Activated naive CD8-positive, alpha-beta T cell treated with anti-CD3 and anti-CD28 coated beads, Interleukin-2, amount 50 U/mL, for 24 hours (primary cell): ENCODE measurements around the gene PIR.

ENCODE experiments used
- ATAC-seq: fragments of 150-1000 bp; cut with Tn5 transposase; one replicate; pipeline ENCODE4 v1.10.0; 2021
- DNase-seq: peaks from one replicate; pipeline ENCODE4 v3.0.0; 2021
- H3K27ac Mint-ChIP-seq: one replicate; pipeline ENCODE4 v1.8.0; 2021; ENCODE audit warnings: mild to moderate bottlenecking, mixed read lengths
- H3K27me3 Mint-ChIP-seq: one replicate; pipeline ENCODE4 v1.8.0; 2021; ENCODE audit warnings: mixed read lengths
- H3K36me3 Mint-ChIP-seq: one replicate; pipeline ENCODE4 v1.8.0; 2021; ENCODE audit warnings: low read depth, mixed read lengths
- H3K4me1 Mint-ChIP-seq: one replicate; pipeline ENCODE4 v1.8.0; 2021; ENCODE audit warnings: mixed read lengths
- H3K4me3 Mint-ChIP-seq: one replicate; pipeline ENCODE4 v1.8.0; 2021; ENCODE audit warnings: mild to moderate bottlenecking, moderate library complexity, mixed read lengths
- H3K9me3 Mint-ChIP-seq: one replicate; pipeline ENCODE4 v1.8.0; 2021; ENCODE audit warnings: mixed read lengths

Gene PIR

GRCh38 chrX:15501506-15501905 is 8.4 kb upstream of the PIR start:
- no peak for ATAC-seq
- no peaks in the 10 kb centered on the region for H3K9me3 Mint-ChIP-seq
- H3K27me3 Mint-ChIP-seq = peaks cover 6% of the 10 kb centered on the region
- no peak for DNase-seq
- H3K4me1 Mint-ChIP-seq = no peaks in the 10 kb centered on the region
- H3K36me3 Mint-ChIP-seq = no peaks in the 10 kb centered on the region
- no peak overlapping the region for H3K4me3 Mint-ChIP-seq
- no peak overlapping the region for H3K27ac Mint-ChIP-seq

DNA sequence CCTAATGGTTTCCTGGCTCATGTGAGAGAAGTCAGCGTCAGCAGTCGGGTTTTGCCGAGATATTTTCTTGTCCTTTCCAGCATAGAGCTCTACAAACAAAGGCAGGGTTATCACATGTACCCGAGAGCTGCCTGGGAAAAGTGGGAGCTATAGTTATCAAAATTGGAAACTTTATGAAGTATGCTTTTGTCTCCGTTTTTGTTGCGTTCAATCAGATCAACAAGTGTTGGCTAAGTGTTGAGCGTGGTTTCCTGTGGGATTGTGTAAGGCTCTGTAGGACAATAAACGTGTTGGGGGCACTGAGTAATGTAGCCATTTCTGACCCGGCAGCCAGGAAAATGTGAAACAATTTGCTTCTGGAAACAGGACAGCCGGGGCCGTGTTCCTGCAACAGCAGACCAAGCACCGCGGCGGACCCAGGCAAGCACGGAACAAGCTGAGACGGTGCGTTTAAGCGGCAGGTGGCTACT is 7.4 kb upstream of the PIR start, which contains the start of gene BMX:
Gene BMX (plus strand): TSS at position 311 of the 470 bp plus-strand sequence. CDS start 7,547 bp downstream, outside the sequence.
- Mint-ChIP-seq H3K4me1 (no peaks in the 10 kb centered on the region), H3K27ac (no peak within 1 kb of the TSS), H3K27me3 (peaks cover 6% of the 10 kb centered on the region), H3K4me3 (no peak within 1 kb of the TSS), H3K36me3 (no peaks in the 10 kb centered on the region), H3K9me3 (no peaks in the 10 kb centered on the region)
- no peak for DNase-seq
- no peak for ATAC-seq

- Mint-ChIP-seq H3K27me3 (peaks cover 6% of the 10 kb centered on the region), H3K4me3 (no peak overlapping the region), H3K27ac (no peak overlapping the region), H3K36me3 (no peaks in the 10 kb centered on the region), H3K9me3 (no peaks in the 10 kb centered on the region), H3K4me1 (no peaks in the 10 kb centered on the region)
- DNase-seq (no peak), ATAC-seq (no peak)
Observed at GRCh38 chrX:15499976-15500375, 6.8 kb upstream of the PIR start.

- H3K27me3 Mint-ChIP-seq = peaks cover 6% of the 10 kb centered on the region
- no peak overlapping the region for H3K4me3 Mint-ChIP-seq
- peaks cover under 1% of the 10 kb centered on the region for H3K4me1 Mint-ChIP-seq
- H3K9me3 Mint-ChIP-seq = no peaks in the 10 kb centered on the region
- DNase-seq (no peak), ATAC-seq (no peak)
- H3K27ac Mint-ChIP-seq = no peak overlapping the region
- H3K36me3 Mint-ChIP-seq = no peaks in the 10 kb centered on the region
Observed at GRCh38 chrX:15498741-15499140, 5.6 kb upstream of the PIR start.

GRCh38 chrX:15497865-15498264 is 4.7 kb upstream of the PIR start:
- no peaks in the 10 kb centered on the region for H3K9me3 Mint-ChIP-seq
- H3K36me3 Mint-ChIP-seq = no peaks in the 10 kb centered on the region
- H3K27ac Mint-ChIP-seq = no peak overlapping the region
- H3K4me3 Mint-ChIP-seq = no peak overlapping the region
- DNase-seq = peak; percentile 46
- no peak for ATAC-seq
- peaks cover 6% of the 10 kb centered on the region for H3K27me3 Mint-ChIP-seq
- H3K4me1 Mint-ChIP-seq = peaks cover 9% of the 10 kb centered on the region

GRCh38 chrX:15496824-15497223 is 3.7 kb upstream of the PIR start:
- Mint-ChIP-seq H3K9me3 (no peaks in the 10 kb centered on the region), H3K36me3 (no peaks in the 10 kb centered on the region), H3K27me3 (peaks cover 7% of the 10 kb centered on the region), H3K4me1 (peaks cover 10% of the 10 kb centered on the region), H3K27ac (no peak overlapping the region), H3K4me3 (no peak overlapping the region)
- DNase-seq = no peak
- ATAC-seq = no peak

GRCh38 chrX:15495801-15496200 is 2.7 kb upstream of the PIR start:
- H3K27me3 Mint-ChIP-seq = peaks cover 7% of the 10 kb centered on the region
- no peak for ATAC-seq
- H3K9me3 Mint-ChIP-seq = no peaks in the 10 kb centered on the region
- DNase-seq = no peak
- no peak overlapping the region for H3K27ac Mint-ChIP-seq
- peaks cover 10% of the 10 kb centered on the region for H3K4me1 Mint-ChIP-seq
- H3K36me3 Mint-ChIP-seq = no peaks in the 10 kb centered on the region
- no peak overlapping the region for H3K4me3 Mint-ChIP-seq

GRCh38 chrX:15492469-15492868 is 664 bp downstream of the PIR start:
- DNase-seq = no peak
- Mint-ChIP-seq H3K27ac (no peak overlapping the region), H3K27me3 (peaks cover 2% of the 10 kb centered on the region), H3K4me1 (peaks cover 10% of the 10 kb centered on the region), H3K9me3 (no peaks in the 10 kb centered on the region), H3K36me3 (no peaks in the 10 kb centered on the region), H3K4me3 (no peak overlapping the region)
- no peak for ATAC-seq

DNA sequence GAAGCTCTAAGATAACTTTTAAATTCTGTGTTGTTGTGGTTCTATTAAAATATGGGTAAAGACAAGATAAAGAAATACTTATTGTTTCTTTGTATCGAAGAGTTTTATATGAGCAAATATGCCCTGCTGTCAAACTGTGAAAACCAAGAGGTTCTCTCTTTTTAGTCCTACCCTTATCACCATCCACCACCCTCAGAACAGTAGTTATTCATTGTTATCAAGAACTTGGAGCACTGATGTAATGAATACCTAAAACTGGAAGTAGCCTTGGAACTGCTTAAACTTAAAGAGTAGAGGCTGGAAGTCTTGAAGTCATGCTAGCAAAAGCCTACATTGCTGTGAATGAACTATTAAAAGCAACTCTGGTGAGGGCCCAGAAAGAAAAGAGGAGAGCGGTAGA is 9.2 kb downstream of the PIR start:
- ATAC-seq = no peak
- H3K36me3 Mint-ChIP-seq = no peaks in the 10 kb centered on the region
- DNase-seq = no peak
- peaks cover 6% of the 10 kb centered on the region for H3K27me3 Mint-ChIP-seq
- H3K4me1 Mint-ChIP-seq = no peaks in the 10 kb centered on the region
- no peaks in the 10 kb centered on the region for H3K9me3 Mint-ChIP-seq
- H3K27ac Mint-ChIP-seq = no peak overlapping the region
- no peak overlapping the region for H3K4me3 Mint-ChIP-seq

GRCh38 chrX:15475486-15475885 is 17.6 kb downstream of the PIR start:
- Mint-ChIP-seq H3K4me1 (no peaks in the 10 kb centered on the region), H3K27ac (no peak overlapping the region), H3K9me3 (no peaks in the 10 kb centered on the region), H3K27me3 (peaks cover under 1% of the 10 kb centered on the region), H3K36me3 (no peaks in the 10 kb centered on the region), H3K4me3 (no peak overlapping the region)
- ATAC-seq = no peak
- DNase-seq = no peak

DNA sequence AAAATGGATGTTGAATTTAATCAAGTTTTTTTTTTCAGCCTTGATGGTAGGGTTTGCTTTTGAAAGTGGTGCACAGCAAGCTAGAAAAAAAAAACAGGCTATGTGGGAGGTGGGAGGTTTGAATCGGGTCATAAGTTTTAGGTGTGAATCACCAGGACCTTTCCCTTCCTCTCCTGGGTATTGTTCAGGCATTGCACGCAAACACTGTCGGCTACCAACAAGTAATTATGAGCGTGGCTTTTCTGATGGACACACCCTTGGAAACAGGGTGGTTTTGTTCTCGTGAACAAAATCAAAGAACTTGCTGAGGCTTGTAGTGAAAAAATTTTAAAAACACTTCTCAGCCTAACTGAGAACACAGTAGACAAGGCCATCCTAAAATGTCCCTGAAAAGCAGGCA is 18.1 kb downstream of the PIR start:
- no peak for ATAC-seq
- Mint-ChIP-seq H3K27ac (no peak overlapping the region), H3K27me3 (no peaks in the 10 kb centered on the region), H3K36me3 (no peaks in the 10 kb centered on the region), H3K4me1 (no peaks in the 10 kb centered on the region), H3K9me3 (no peaks in the 10 kb centered on the region), H3K4me3 (no peak overlapping the region)
- DNase-seq = no peak

GRCh38 chrX:15474028-15474427 is 19.1 kb downstream of the PIR start:
- Mint-ChIP-seq H3K4me3 (no peak overlapping the region), H3K27me3 (no peaks in the 10 kb centered on the region), H3K36me3 (no peaks in the 10 kb centered on the region)

GRCh38 chrX:15472531-15472930 is 20.6 kb downstream of the PIR start:
- no peak for DNase-seq
- Mint-ChIP-seq H3K36me3 (no peaks in the 10 kb centered on the region), H3K4me1 (no peaks in the 10 kb centered on the region), H3K9me3 (no peaks in the 10 kb centered on the region), H3K4me3 (no peak overlapping the region), H3K27me3 (no peaks in the 10 kb centered on the region), H3K27ac (no peak overlapping the region)
- no peak for ATAC-seq

More at GRCh38 chrX:15474028-15474427, 19.1 kb downstream of the PIR start:
- ATAC-seq (no peak), DNase-seq (no peak)
- no peak overlapping the region for H3K27ac Mint-ChIP-seq
- no peaks in the 10 kb centered on the region for H3K9me3 Mint-ChIP-seq
- H3K4me1 Mint-ChIP-seq = no peaks in the 10 kb centered on the region

GRCh38 chrX:15471028-15471427 is 22.1 kb downstream of the PIR start:
- ATAC-seq = peak; percentile 69
- peak; percentile 55 for DNase-seq
- Mint-ChIP-seq H3K4me1 (no peaks in the 10 kb centered on the region), H3K9me3 (no peaks in the 10 kb centered on the region), H3K4me3 (no peak overlapping the region), H3K27ac (no peak overlapping the region), H3K36me3 (no peaks in the 10 kb centered on the region), H3K27me3 (no peaks in the 10 kb centered on the region)

DNA sequence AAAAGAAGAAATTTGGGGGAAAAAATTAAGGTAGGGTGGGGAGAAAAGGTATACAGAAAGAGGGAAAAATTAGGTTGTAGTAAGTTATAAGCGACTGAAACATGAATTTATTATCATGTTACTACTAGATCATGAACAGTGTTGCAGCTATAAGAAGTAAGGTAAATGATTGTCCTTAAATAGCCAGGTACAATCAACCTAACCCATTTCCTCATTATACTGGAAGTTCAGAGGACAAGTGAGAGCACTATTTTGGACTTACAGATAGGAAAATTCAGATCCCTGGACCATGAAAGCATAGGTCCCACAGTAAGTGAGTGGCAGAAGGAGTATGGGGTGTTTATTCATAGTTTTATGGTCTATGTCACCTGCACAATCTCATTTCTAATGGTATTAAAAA is 23.5 kb downstream of the PIR start:
- ATAC-seq (no peak), DNase-seq (no peak)
- H3K4me3 Mint-ChIP-seq = no peak overlapping the region
- no peaks in the 10 kb centered on the region for H3K9me3 Mint-ChIP-seq
- H3K4me1 Mint-ChIP-seq = peaks cover 3% of the 10 kb centered on the region
- H3K27me3 Mint-ChIP-seq = peaks cover 4% of the 10 kb centered on the region
- no peaks in the 10 kb centered on the region for H3K36me3 Mint-ChIP-seq
- H3K27ac Mint-ChIP-seq = no peak overlapping the region

DNA sequence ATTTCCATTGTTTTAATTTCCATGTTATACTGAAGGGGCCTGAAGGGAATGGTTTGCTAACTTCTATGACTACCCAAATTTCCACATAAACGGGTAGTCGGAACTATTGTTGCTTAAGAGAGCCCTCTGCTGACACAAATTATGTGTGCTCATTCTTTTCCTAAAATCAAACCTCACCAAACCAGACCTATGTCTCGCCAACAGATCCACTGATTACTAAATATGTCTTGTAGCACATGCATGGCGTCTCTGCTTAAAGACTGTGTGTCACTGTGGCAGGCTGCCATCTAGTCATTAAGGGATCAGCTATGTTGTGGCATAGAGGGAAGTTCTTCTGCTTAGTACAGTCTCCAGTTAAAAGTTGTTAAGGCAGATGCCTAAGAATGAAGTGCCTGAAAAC is 25.1 kb downstream of the PIR start:
- no peak overlapping the region for H3K27ac Mint-ChIP-seq
- no peaks in the 10 kb centered on the region for H3K9me3 Mint-ChIP-seq
- peaks cover 3% of the 10 kb centered on the region for H3K4me1 Mint-ChIP-seq
- ATAC-seq (no peak), DNase-seq (no peak)
- peaks cover 4% of the 10 kb centered on the region for H3K27me3 Mint-ChIP-seq
- no peak overlapping the region for H3K4me3 Mint-ChIP-seq
- H3K36me3 Mint-ChIP-seq = no peaks in the 10 kb centered on the region
